Glutamatergic neuron (in vitro differentiated cells): Measurements from ENCODE around the gene BRINP3. TPM values are rescaled to one million over a fixed set of nuclear protein-coding genes. Genes with fewer than 3 reads are reported as not detected.

Experiments used
- DNase-seq: peaks from one replicate; pipeline ENCODE4 v3.0.0; 2022
- H3K27ac Mint-ChIP-seq: one replicate; pipeline ENCODE4 v1.8.0; 2020; ENCODE audit warnings: mild to moderate bottlenecking, mixed read lengths, inconsistent platforms; ENCODE audit not compliant: unreplicated experiment
- H3K27me3 Mint-ChIP-seq: one replicate; pipeline ENCODE4 v1.8.0; 2020; ENCODE audit warnings: mild to moderate bottlenecking, moderate library complexity, mixed read lengths, inconsistent platforms; ENCODE audit not compliant: unreplicated experiment
- H3K36me3 Mint-ChIP-seq: one replicate; pipeline ENCODE4 v1.8.0; 2020; ENCODE audit warnings: mild to moderate bottlenecking, mixed read lengths, inconsistent platforms; ENCODE audit not compliant: unreplicated experiment
- H3K4me1 Mint-ChIP-seq: one replicate; pipeline ENCODE4 v1.8.0; 2020; ENCODE audit warnings: mild to moderate bottlenecking, low read depth, mixed read lengths, inconsistent platforms; ENCODE audit not compliant: unreplicated experiment
- H3K4me3 Mint-ChIP-seq: one replicate; pipeline ENCODE4 v1.8.0; 2020; ENCODE audit warnings: mild to moderate bottlenecking, mixed read lengths, inconsistent platforms; ENCODE audit not compliant: unreplicated experiment
- H3K9me3 Mint-ChIP-seq: one replicate; pipeline ENCODE4 v1.8.0; 2020; ENCODE audit warnings: mild to moderate bottlenecking, moderate library complexity, mixed read lengths, inconsistent platforms; ENCODE audit not compliant: unreplicated experiment
- CTCF ChIP-seq: fragments of 200-600 bp; sonication (generic); IDR thresholded peaks from one replicate; pipeline ENCODE4 v1.5.0; 2021; ENCODE audit not compliant: partially characterized antibody, unreplicated experiment
- total RNA-seq: library from RNA; stranded (reverse); fragmentation: NEBNext Ultra II Directional; extraction: Animal tissue kit (Norgen Biotek cat#: 25700); gene quantifications from one replicate; pipeline ENCODE4 v1.2.1, GENCODE V29; 2021; ENCODE audit not compliant: unreplicated experiment

Gene BRINP3
- total RNA-seq, 1 donor from 2014 or later: not detected

- Mint-ChIP-seq H3K4me3 (no peak overlapping the region), H3K4me1 (peaks cover 2% of the 10 kb centered on the region), H3K9me3 (no peaks in the 10 kb centered on the region), H3K27me3 (no peaks in the 10 kb centered on the region), H3K36me3 (no peaks in the 10 kb centered on the region), H3K27ac (no peak overlapping the region)
- DNase-seq: no peak
- TF ChIP-seq CTCF: no peak
Measured at GRCh38 chr1:190377991-190378390, 99.7 kb downstream of the BRINP3 start.

DNA sequence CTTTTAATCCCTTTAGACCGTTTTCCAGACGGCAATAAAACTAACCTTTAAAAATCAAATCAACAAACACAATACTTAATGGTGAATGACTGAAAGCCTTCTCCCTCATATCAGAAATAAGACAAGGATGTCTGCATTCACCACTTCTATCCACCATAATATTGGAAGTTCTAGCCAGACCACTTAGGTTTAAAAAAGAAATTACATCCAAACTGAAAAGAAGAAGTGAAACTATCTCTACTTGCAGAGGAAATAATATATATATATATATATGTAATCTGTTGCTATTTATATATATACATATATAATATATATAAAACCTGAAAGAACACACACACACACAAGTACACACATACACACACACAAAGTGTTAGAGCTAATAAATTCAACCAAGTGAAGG is 100.4 kb downstream of the BRINP3 start:
- Mint-ChIP-seq H3K4me3 (no peak overlapping the region), H3K36me3 (no peaks in the 10 kb centered on the region), H3K9me3 (no peaks in the 10 kb centered on the region), H3K27me3 (no peaks in the 10 kb centered on the region), H3K4me1 (peaks cover 2% of the 10 kb centered on the region), H3K27ac (no peak overlapping the region)
- TF ChIP-seq CTCF: no peak
- no peak for DNase-seq

DNA sequence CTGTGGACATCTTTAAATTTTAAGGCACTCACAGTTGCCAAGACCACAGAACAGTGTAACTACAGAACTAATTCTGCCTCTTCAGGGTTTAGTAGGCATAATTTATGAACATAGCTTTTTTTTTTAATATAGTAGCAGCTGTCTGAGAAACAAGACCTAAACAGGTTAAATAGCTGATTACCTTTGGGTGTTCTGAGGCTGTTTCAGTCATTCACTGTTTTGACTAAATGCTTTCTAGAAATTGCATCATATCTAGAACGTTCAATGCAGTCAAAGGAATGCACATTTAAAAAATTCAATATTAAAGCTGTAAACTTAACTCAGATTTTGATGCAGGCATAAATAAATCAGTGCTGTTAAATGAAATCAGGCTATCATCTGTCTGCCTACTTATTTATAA is 101.6 kb downstream of the BRINP3 start:
- H3K9me3 Mint-ChIP-seq: no peaks in the 10 kb centered on the region
- no peaks in the 10 kb centered on the region for H3K36me3 Mint-ChIP-seq

GRCh38 chr1:190373705-190374336 is 103.8 kb downstream of the BRINP3 start:
- no peak overlapping the region for H3K27ac Mint-ChIP-seq
- H3K27me3 Mint-ChIP-seq: no peaks in the 10 kb centered on the region
- no peaks in the 10 kb centered on the region for H3K36me3 Mint-ChIP-seq
- H3K4me1 Mint-ChIP-seq: peaks cover 2% of the 10 kb centered on the region
- peak; percentile 51 for TF ChIP-seq CTCF
- H3K4me3 Mint-ChIP-seq: no peak overlapping the region
- no peaks in the 10 kb centered on the region for H3K9me3 Mint-ChIP-seq
- no peak for DNase-seq

More for the DNA sequence above, 101.6 kb downstream of the BRINP3 start:
- H3K27ac Mint-ChIP-seq: no peak overlapping the region
- no peaks in the 10 kb centered on the region for H3K27me3 Mint-ChIP-seq
- no peak overlapping the region for H3K4me3 Mint-ChIP-seq
- H3K4me1 Mint-ChIP-seq: peaks cover 2% of the 10 kb centered on the region
- DNase-seq: no peak
- no peak for TF ChIP-seq CTCF

DNA sequence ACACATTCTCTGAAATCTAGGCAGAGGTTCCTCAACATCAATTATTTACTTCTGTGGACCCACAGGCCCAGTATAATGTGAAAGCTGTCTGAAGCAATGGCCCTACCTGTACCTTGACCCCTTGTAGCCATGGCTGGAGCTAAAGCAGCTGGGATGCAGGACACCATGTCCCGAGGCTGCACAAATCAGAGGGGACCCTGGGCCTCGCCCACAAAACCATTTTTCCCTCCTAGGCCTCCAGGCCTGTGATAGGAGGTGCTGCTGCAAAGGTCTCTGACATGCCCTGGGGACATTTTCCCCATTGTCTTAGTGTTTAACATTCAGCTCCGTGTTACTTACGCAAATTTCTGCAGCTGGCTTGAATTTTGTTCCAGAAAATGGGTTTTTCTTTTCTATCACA is 110.5 kb downstream of the BRINP3 start:
- TF ChIP-seq CTCF: no peak
- Mint-ChIP-seq H3K27ac (no peak overlapping the region), H3K27me3 (no peaks in the 10 kb centered on the region), H3K36me3 (peaks cover 7% of the 10 kb centered on the region), H3K4me3 (no peak overlapping the region), H3K9me3 (peaks cover 4% of the 10 kb centered on the region), H3K4me1 (no peaks in the 10 kb centered on the region)
- no peak for DNase-seq
